Osteocyte (in vitro differentiated cells): ENCODE data around the gene MYF5. TPM values are rescaled to one million over a fixed set of nuclear protein-coding genes. Genes with fewer than 3 reads are reported as not detected.

ENCODE experiments used
- DNase-seq: peaks from one replicate; pipeline ENCODE4 v3.0.0; 2021; ENCODE audit warnings: mixed read lengths; ENCODE audit not compliant: unreplicated experiment; ENCODE audit errors: extremely low spot score
- H3K27ac Mint-ChIP-seq: one replicate; pipeline ENCODE4 v1.8.0; 2021; ENCODE audit warnings: mild to moderate bottlenecking, mixed read lengths; ENCODE audit not compliant: unreplicated experiment
- H3K27me3 Mint-ChIP-seq: one replicate; pipeline ENCODE4 v1.8.0; 2021; ENCODE audit warnings: mixed read lengths; ENCODE audit not compliant: unreplicated experiment
- H3K36me3 Mint-ChIP-seq: one replicate; pipeline ENCODE4 v1.8.0; 2021; ENCODE audit warnings: mixed read lengths; ENCODE audit not compliant: unreplicated experiment
- H3K4me1 Mint-ChIP-seq: one replicate; pipeline ENCODE4 v1.8.0; 2021; ENCODE audit warnings: mixed read lengths; ENCODE audit not compliant: unreplicated experiment
- H3K4me3 Mint-ChIP-seq: one replicate; pipeline ENCODE4 v1.8.0; 2021; ENCODE audit warnings: mild to moderate bottlenecking, moderate library complexity, mixed read lengths; ENCODE audit not compliant: unreplicated experiment
- H3K9me3 Mint-ChIP-seq: one replicate; pipeline ENCODE4 v1.8.0; 2021; ENCODE audit warnings: mixed read lengths; ENCODE audit not compliant: unreplicated experiment
- CTCF ChIP-seq: fragments of 200-600 bp; sonication (generic); IDR thresholded peaks from 2 replicates; pipeline ENCODE4 v1.5.0; 2021; ENCODE audit warnings: antibody characterized with exemption, mild to moderate bottlenecking, moderate library complexity
- total RNA-seq: library from RNA; stranded (reverse); gene quantifications from 2 replicates; pipeline ENCODE4 v1.2.1, GENCODE V29; 2021

Gene MYF5
- total RNA-seq, 1 donor from 2014 or later, result not detected

GRCh38 chr12:80714846-80715245 lies 1.9 kb upstream of the MYF5 start:
- Mint-ChIP-seq H3K4me3 (no peak overlapping the region), H3K36me3 (no peaks in the 10 kb centered on the region), H3K9me3 (no peaks in the 10 kb centered on the region), H3K27ac (no peak overlapping the region), H3K27me3 (no peaks in the 10 kb centered on the region), H3K4me1 (peaks cover 9% of the 10 kb centered on the region)
- TF ChIP-seq CTCF, result no peak
- DNase-seq, result no peak

- Mint-ChIP-seq H3K27me3 (no peaks in the 10 kb centered on the region), H3K36me3 (no peaks in the 10 kb centered on the region), H3K27ac (no peak overlapping the region), H3K4me3 (no peak overlapping the region), H3K9me3 (no peaks in the 10 kb centered on the region), H3K4me1 (peaks cover 9% of the 10 kb centered on the region)
- no peak for DNase-seq
- no peak for TF ChIP-seq CTCF
Observed at GRCh38 chr12:80715713-80716249, 931 bp upstream of the MYF5 start.

DNA sequence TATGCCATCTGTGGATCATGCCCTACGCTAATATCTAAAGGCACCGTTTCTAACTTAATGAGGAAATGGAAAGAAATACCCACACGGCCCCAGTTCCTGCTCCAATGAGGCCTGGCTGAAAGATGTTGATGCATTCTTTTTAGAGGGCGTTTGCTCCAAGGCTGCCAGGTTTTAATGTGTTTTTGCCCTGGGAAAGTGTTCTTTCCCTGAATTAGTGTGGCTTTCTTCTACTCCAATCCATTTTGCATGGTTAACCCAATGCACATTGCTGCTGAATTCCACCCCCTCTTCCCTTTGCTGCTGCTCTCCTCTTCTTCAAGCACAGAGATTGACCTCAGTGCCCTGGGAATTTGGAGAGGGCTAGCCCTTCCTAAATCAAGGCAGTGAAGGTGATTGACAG lies 1.1 kb downstream of the MYF5 start:
- no peaks in the 10 kb centered on the region for H3K27me3 Mint-ChIP-seq
- H3K27ac Mint-ChIP-seq, result no peak overlapping the region
- no peak for DNase-seq
- TF ChIP-seq CTCF, result no peak
- no peak overlapping the region for H3K4me3 Mint-ChIP-seq
- H3K9me3 Mint-ChIP-seq, result no peaks in the 10 kb centered on the region
- peaks cover 9% of the 10 kb centered on the region for H3K4me1 Mint-ChIP-seq
- no peaks in the 10 kb centered on the region for H3K36me3 Mint-ChIP-seq

DNA sequence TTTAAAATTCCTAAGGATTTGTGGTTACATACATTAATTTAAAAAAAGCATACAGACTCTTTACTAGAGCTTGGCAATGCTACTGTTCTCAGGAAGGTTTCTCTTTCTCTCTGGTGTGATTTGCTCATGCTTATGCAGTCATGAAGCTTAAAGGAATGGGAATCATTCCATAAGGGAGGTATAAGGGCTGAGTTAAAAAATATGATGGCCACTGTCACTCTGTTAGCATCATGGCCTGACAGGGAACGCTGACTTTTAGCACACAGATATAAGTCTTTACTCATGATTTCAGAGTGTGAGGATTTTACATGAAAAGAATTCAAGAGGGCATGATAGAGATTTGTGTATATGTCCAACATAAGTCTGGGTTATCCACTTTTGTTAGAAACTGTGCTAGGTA lies 3.8 kb downstream of the MYF5 start:
- Mint-ChIP-seq H3K4me1 (no peaks in the 10 kb centered on the region), H3K36me3 (no peaks in the 10 kb centered on the region), H3K27me3 (no peaks in the 10 kb centered on the region), H3K9me3 (no peaks in the 10 kb centered on the region), H3K27ac (no peak overlapping the region), H3K4me3 (no peak overlapping the region)
- no peak for DNase-seq
- no peak for TF ChIP-seq CTCF

DNA sequence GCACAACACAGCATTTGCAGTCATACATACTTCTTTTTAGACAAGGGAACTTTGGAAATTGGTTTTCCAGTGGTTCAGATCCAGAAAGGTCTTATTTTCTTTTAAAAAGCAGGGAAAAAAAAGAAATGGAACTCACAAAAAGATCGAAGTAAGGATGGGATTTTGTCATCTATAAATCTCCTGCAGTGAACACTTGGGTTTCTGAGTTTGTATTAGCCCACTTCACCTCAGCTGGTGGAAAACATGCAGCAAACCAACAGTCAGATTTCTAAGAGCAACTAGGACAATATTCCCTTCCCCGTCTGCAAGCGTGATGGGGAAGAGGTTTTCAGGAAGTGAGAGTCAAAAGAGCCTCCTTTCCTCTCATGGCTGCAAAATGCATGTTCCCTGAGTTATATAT lies 4.6 kb downstream of the MYF5 start:
- no peaks in the 10 kb centered on the region for H3K27me3 Mint-ChIP-seq
- no peak overlapping the region for H3K4me3 Mint-ChIP-seq
- no peak for TF ChIP-seq CTCF
- no peaks in the 10 kb centered on the region for H3K4me1 Mint-ChIP-seq
- H3K36me3 Mint-ChIP-seq, result no peaks in the 10 kb centered on the region
- H3K27ac Mint-ChIP-seq, result no peak overlapping the region
- DNase-seq, result no peak
- H3K9me3 Mint-ChIP-seq, result no peaks in the 10 kb centered on the region
